AG09319 (cell line): Measurements from ENCODE around the gene RASSF8.

ENCODE experiments used
- DNase-seq: peaks from one replicate; pipeline ENCODE4 v3.0.0-alpha.2; 2010; ENCODE audit warnings: low read depth; ENCODE audit errors: extremely low read depth
- TF ChIP-seq, protein P1 (sequence below): IDR thresholded peaks from 2 replicates; pipeline ENCODE4 v1.5.1; 2011; ENCODE audit warnings: low read depth, mild to moderate bottlenecking, inconsistent platforms, low read length, moderate library complexity

Gene RASSF8

GRCh38 chr12:25981597-25981996 is 23.1 kb downstream of the RASSF8 start:
- TF ChIP-seq, protein P1, sequence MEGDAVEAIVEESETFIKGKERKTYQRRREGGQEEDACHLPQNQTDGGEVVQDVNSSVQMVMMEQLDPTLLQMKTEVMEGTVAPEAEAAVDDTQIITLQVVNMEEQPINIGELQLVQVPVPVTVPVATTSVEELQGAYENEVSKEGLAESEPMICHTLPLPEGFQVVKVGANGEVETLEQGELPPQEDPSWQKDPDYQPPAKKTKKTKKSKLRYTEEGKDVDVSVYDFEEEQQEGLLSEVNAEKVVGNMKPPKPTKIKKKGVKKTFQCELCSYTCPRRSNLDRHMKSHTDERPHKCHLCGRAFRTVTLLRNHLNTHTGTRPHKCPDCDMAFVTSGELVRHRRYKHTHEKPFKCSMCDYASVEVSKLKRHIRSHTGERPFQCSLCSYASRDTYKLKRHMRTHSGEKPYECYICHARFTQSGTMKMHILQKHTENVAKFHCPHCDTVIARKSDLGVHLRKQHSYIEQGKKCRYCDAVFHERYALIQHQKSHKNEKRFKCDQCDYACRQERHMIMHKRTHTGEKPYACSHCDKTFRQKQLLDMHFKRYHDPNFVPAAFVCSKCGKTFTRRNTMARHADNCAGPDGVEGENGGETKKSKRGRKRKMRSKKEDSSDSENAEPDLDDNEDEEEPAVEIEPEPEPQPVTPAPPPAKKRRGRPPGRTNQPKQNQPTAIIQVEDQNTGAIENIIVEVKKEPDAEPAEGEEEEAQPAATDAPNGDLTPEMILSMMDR, result no peak
- no peak for DNase-seq

GRCh38 chr12:25982416-25982815 is 23.9 kb downstream of the RASSF8 start:
- TF ChIP-seq, protein P1, result no peak
- no peak for DNase-seq

GRCh38 chr12:25983625-25984024 is 25.1 kb downstream of the RASSF8 start:
- TF ChIP-seq, protein P1, result no peak
- no peak for DNase-seq

DNA sequence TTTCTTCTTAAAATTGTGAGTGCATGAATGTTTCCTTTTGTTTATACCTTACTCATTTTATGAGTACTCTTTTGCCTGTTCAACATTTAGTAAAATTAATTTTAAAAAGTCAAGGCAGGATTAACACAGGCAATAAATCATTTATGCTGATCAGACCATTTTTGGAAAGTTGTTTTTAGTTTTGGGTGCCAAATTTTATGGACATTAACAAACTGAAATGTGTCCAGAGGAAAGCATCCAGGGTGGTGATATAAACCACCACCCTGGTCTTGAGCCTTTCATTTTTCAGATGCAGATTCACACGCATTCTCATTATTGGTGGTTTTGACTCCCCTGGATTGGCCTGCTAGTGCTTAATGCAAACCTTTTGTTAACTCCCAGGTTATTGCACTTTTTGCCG is 26.3 kb downstream of the RASSF8 start:
- TF ChIP-seq, protein P1, result no peak
- DNase-seq, result no peak

- TF ChIP-seq, protein P1, result no peak
- no peak for DNase-seq
These were observed 27.1 kb downstream of the RASSF8 start for GRCh38 chr12:25985316-25986175.

DNA sequence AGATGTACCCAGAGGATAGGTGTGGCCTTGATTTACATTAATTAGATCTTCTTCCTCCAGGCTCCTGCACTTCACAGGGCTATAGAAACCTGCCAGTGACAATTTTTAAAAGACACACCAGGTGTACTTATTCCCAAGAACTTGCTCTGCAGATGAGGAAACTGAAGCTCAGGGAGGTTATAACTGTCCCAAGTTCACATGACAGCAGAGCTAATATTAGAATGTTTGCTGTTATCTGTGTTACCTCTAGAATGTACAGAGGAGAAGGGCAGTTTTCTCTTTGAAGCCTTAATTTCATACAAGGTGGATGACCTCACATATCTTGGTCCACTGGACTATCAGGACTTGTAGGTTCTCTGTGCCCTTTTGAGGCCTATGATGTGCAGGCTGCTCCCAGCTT is 27.7 kb downstream of the RASSF8 start:
- DNase-seq, result no peak
- TF ChIP-seq, protein P1, result no peak

DNA sequence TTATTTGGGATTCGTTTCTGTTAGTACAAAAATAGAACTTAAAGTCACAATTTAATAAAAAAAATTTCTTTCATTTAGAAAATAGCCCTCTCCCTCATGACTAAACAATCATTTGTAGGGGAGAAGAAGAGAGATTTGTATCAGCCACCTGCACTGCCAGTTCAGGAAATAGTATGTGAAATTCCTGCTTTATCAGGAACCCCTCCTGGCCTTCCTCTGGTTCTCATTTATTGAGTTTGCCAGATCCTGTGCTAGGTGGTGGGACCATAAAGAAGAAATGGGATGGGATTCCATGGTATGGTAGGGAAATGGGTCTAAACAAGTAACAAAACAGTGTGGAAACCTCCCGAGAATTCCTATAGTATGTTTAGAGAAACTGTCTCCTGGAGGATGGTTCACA is 30.0 kb downstream of the RASSF8 start:
- no peak for DNase-seq
- TF ChIP-seq, protein P1, result no peak
